Measurements from ENCODE around the gene TMEM253.

DNA sequence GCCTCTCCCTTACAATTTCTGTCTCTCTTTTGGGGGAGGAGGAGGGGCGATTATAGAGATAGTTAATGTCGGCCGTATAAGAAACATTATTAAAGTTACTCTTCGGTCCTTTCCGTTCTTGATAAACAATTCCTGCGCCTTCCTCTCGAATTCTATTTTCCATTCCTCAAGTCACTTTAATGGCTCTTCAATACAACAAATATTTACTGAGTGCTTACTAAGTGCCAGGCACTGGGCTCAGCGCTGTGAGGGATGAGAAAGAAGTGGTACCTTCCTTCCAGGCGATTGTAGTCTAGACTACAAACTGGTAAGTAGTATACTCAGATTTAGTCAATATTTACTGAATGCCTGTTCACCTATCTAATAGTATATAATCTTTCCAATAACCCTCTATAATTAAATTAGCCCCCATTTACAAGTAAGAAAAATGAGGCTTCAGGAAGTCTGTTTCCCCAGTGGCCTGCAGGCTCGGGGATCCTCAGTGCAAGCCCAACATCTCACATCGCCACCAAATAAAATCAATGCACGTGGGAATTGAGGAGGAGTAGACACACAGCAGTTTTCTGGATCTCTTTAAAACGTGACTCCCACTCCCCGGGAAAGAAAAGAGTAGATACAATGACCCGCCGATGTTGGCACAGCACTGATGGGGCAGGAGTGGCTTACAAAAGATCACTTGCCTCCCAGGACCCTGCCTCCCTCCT, 1.8 kb upstream of the TMEM253 start:
- no peak for TF ChIP-seq POLR2AphosphoS5 (IDR thresholded peaks at IDR 0.05)
- TF ChIP-seq, protein P1, sequence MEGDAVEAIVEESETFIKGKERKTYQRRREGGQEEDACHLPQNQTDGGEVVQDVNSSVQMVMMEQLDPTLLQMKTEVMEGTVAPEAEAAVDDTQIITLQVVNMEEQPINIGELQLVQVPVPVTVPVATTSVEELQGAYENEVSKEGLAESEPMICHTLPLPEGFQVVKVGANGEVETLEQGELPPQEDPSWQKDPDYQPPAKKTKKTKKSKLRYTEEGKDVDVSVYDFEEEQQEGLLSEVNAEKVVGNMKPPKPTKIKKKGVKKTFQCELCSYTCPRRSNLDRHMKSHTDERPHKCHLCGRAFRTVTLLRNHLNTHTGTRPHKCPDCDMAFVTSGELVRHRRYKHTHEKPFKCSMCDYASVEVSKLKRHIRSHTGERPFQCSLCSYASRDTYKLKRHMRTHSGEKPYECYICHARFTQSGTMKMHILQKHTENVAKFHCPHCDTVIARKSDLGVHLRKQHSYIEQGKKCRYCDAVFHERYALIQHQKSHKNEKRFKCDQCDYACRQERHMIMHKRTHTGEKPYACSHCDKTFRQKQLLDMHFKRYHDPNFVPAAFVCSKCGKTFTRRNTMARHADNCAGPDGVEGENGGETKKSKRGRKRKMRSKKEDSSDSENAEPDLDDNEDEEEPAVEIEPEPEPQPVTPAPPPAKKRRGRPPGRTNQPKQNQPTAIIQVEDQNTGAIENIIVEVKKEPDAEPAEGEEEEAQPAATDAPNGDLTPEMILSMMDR (IDR thresholded peaks at IDR 0.05): no peak
